ENCODE data around the gene ORC5.
"Not testable (repeated sequence)": the region's sequence is repeated elsewhere in the genome, so short reads cannot be mapped to it uniquely, and the experiment has no call there.

ORC5 gene

GRCh38 chr7:104207731-104208420 is at the start of gene ORC5:
Gene ORC5 (minus strand): TSS chr7:104208013. CDS start chr7:104207904, 109 bp downstream.
- peak; percentile 59 for DNase-seq (ENCODE audit: low spot score)

GRCh38 chr7:104255616-104256015 is 47.8 kb upstream of the ORC5 start:
- no peak for DNase-seq (ENCODE audit: low spot score)

- no peak for DNase-seq (ENCODE audit: low spot score)
These were observed 47.4 kb upstream of the ORC5 start for GRCh38 chr7:104255194-104255593.

GRCh38 chr7:104254696-104255095 is 46.9 kb upstream of the ORC5 start:
- DNase-seq (ENCODE audit: low spot score) = no peak

GRCh38 chr7:104252409-104253134 is 44.8 kb upstream of the ORC5 start:
- no peak for DNase-seq (ENCODE audit: low spot score)

- DNase-seq (ENCODE audit: low spot score) = no peak
These were observed 34.8 kb upstream of the ORC5 start for GRCh38 chr7:104242638-104243037.

GRCh38 chr7:104241538-104242209 is 33.9 kb upstream of the ORC5 start:
- no peak for DNase-seq (ENCODE audit: low spot score)

- no peak for DNase-seq (ENCODE audit: low spot score)
These were observed 33.3 kb upstream of the ORC5 start for GRCh38 chr7:104241135-104241534.

- no peak for DNase-seq (ENCODE audit: low spot score)
These were observed 32.6 kb upstream of the ORC5 start for GRCh38 chr7:104240401-104240800.

- not testable (repeated sequence) for DNase-seq (ENCODE audit: low spot score)
These were observed 27.2 kb upstream of the ORC5 start for GRCh38 chr7:104234990-104235389.

- DNase-seq (ENCODE audit: low spot score) = peak; percentile 31
These were observed 23.5 kb upstream of the ORC5 start for GRCh38 chr7:104231054-104232046.

GRCh38 chr7:104230606-104231005 is 22.8 kb upstream of the ORC5 start:
- DNase-seq (ENCODE audit: low spot score) = no peak

- no peak for DNase-seq (ENCODE audit: low spot score)
These were observed 20.6 kb upstream of the ORC5 start for GRCh38 chr7:104228442-104228841.

GRCh38 chr7:104225451-104225850 is 17.6 kb upstream of the ORC5 start:
- no peak for DNase-seq (ENCODE audit: low spot score)

- no peak for DNase-seq (ENCODE audit: low spot score)
These were observed 9.8 kb upstream of the ORC5 start for GRCh38 chr7:104217620-104218019.

- DNase-seq (ENCODE audit: low spot score) = no peak
These were observed 1.2 kb upstream of the ORC5 start for GRCh38 chr7:104209063-104209462.

- no peak for DNase-seq (ENCODE audit: low spot score)
These were observed 588 bp upstream of the ORC5 start for GRCh38 chr7:104208421-104208780.

GRCh38 chr7:104207348-104207730 is 474 bp downstream of the ORC5 start:
- DNase-seq (ENCODE audit: low spot score) = peak; percentile 15

- DNase-seq (ENCODE audit: low spot score) = no peak
These were observed 972 bp downstream of the ORC5 start for GRCh38 chr7:104206841-104207240.

- DNase-seq (ENCODE audit: low spot score) = no peak
These were observed 9.0 kb downstream of the ORC5 start for GRCh38 chr7:104198673-104199278.

GRCh38 chr7:104196161-104196560 is 11.7 kb downstream of the ORC5 start:
- no peak for DNase-seq (ENCODE audit: low spot score)

- no peak for DNase-seq (ENCODE audit: low spot score)
These were observed 15.4 kb downstream of the ORC5 start for GRCh38 chr7:104192434-104192833.
